ENCODE measurements around the gene HOXB6. TPM values are rescaled to one million over a fixed set of nuclear protein-coding genes. Genes with fewer than 3 reads are reported as not detected.
A peak's percentile ranks its signal among the peaks of the same experiment; 100 is the strongest.

HOXB6 gene
- total and polyA plus RNA-seq, 7 donors = 0.66 to 3.3 (median 1.2) TPM

DNA sequence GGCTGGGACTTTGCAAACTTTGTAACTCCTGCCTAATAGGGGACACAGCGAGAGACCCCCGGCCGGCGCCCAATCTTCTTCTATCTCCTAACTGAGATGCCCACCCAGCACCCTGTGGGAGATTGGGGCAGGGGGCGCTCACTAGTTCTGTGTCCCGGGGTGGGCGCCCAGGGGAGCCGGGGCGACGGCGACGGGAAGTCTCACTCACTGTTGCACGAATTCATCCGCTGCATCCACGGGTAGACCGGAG, 7.3 kb downstream of the HOXB6 start:
- intact Hi-C loops (cut with DNase I) = loop anchor here in 1 of 2 donors (10.0 kb wide), 1 partner anchor 573 kb away; no protein-coding TSS in a partner anchor

DNA sequence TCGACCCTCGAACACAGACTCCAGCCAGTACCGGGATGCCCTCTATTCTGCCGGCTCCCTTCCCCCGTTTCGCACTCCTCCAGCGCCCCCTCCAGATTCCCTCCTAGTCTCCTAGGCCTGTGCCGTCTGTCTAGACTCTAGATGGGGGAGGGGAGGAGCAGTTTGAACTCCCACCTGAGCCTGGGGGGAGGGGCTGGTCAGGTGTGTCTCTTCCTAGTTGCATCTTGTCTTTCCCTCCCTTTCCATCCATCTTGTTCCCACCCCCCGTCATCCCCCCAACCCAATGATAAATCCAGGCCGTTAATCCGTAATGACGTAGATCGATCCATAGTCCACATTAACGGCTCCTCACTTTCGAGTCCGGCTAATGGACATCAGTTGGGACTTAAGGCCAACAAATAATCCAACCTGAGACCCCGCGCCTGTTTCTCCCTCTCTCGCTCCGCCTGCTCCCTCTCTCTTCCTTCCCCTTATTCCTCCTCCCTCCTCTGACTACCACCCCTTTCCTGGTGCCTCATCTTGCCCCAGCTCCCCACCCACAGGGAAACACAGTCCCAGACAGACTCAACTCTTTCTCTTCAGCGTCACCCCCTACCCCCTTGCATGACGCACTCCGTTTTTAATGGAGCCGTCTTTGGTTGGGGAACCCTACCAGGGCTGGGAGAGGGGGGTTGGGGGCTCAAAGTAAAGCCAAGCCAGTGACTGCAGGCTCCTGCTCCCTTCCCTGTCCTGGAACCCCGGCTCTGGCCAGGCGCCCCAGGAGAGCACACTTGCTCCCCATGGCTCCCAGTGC, 7.9 kb downstream of the HOXB6 start:
- Histone ChIP-seq H3K4me1 (peaks cover 10% of the 10 kb centered on the region), H3K4me3 (peak overlapping the region; percentile 73), H3K27ac (peak overlapping the region; percentile 68), H3K27me3 (ENCODE audit: insufficient read depth in 3 of 3, low read length in 2 of 3) (peaks cover 0 to 90% (median 46%) of the 10 kb centered on the region in 3 donors), H3K9me3 (no peaks in the 10 kb centered on the region), H3K36me3 (ENCODE audit: insufficient read depth in 1 of 2, low read depth in 1 of 2) (no peaks in the 10 kb centered on the region)
- DNase-seq (no peak), ATAC-seq (no peak)
- TF ChIP-seq, protein P1, sequence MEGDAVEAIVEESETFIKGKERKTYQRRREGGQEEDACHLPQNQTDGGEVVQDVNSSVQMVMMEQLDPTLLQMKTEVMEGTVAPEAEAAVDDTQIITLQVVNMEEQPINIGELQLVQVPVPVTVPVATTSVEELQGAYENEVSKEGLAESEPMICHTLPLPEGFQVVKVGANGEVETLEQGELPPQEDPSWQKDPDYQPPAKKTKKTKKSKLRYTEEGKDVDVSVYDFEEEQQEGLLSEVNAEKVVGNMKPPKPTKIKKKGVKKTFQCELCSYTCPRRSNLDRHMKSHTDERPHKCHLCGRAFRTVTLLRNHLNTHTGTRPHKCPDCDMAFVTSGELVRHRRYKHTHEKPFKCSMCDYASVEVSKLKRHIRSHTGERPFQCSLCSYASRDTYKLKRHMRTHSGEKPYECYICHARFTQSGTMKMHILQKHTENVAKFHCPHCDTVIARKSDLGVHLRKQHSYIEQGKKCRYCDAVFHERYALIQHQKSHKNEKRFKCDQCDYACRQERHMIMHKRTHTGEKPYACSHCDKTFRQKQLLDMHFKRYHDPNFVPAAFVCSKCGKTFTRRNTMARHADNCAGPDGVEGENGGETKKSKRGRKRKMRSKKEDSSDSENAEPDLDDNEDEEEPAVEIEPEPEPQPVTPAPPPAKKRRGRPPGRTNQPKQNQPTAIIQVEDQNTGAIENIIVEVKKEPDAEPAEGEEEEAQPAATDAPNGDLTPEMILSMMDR (IDR thresholded peaks at IDR 0.05) = no peak
- intact Hi-C loops (cut with DNase I) = loop anchor here in 1 of 2 donors (10.0 kb wide), 1 partner anchor 572 kb away; no protein-coding TSS in a partner anchor
- 20 to 34% (median 22%) methylated on average over 24 to 26 of the region's 26 CpGs for WGBS, 3 donors

More for the DNA sequence above, 7.3 kb downstream of the HOXB6 start:
- H3K36me3 ChIP-seq (ENCODE audit: insufficient read depth in 1 of 2, low read depth in 1 of 2) = no peaks in the 10 kb centered on the region
- H3K4me3 ChIP-seq = peak overlapping the region; percentile 73
- ATAC-seq (no peak), DNase-seq (no peak)
- TF ChIP-seq, protein P1 (IDR thresholded peaks at IDR 0.05) = no peak
- H3K27ac ChIP-seq = peak overlapping the region; percentile 68
- WGBS, 3 donors = 3 to 4% (median 4%) methylated on average over 10 to 16 of the region's 16 CpGs
- no peaks in the 10 kb centered on the region for H3K9me3 ChIP-seq
- peaks cover 10% of the 10 kb centered on the region for H3K4me1 ChIP-seq
- H3K27me3 ChIP-seq (ENCODE audit: insufficient read depth in 3 of 3, low read length in 2 of 3) = peaks cover 0 to 90% (median 47%) of the 10 kb centered on the region in 3 donors

DNA sequence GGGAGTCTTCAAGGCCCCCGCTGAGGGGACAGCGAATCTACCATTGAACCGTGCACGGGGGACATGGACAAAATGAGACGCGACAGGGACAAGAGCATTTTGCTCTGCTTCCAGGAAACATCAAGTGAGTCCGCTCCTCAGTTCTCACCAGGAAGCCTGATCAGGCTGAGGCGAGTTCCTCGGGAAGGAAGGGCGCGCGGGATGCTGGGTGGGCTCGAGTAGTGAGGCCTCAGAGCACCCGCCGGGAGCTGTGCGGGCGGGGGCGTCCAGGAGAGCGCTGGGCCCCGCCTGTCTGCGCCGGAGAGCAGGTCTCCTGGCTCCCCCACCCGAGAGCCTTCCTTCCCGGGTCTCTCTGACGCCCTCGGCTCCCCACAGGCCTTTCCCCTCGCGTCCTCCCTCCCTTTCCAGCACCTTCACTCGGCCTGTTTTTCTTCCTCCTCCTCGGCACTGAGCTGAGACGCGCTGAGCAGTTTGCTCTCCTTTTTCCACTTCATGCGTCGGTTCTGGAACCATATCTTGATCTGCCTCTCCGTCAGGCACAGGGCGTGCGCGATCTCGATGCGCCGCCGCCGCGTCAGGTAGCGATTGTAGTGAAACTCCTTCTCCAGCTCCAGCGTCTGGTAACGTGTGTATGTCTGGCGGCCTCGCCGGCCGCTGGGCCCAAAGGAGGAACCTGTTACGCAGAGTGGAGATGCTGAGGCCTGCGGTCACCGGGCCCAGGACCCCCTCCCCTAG, 8.6 kb downstream of the HOXB6 start:
- H3K36me3 ChIP-seq (ENCODE audit: insufficient read depth in 1 of 2, low read depth in 1 of 2) = no peaks in the 10 kb centered on the region
- DNase-seq (no peak), ATAC-seq (no peak)
- peak overlapping the region; percentile 73 for H3K4me3 ChIP-seq
- no peaks in the 10 kb centered on the region for H3K9me3 ChIP-seq
- peaks cover 10% of the 10 kb centered on the region for H3K4me1 ChIP-seq
- H3K27ac ChIP-seq = no peak overlapping the region
- peaks cover 0 to 90% (median 41%) of the 10 kb centered on the region in 3 donors for H3K27me3 ChIP-seq (ENCODE audit: insufficient read depth in 3 of 3, low read length in 2 of 3)
- TF ChIP-seq, protein P1 (IDR thresholded peaks at IDR 0.05) = no peak
- intact Hi-C loops (cut with DNase I) = loop anchor here in 1 of 2 donors (10.0 kb wide), 1 partner anchor 571 kb away; no protein-coding TSS in a partner anchor
- WGBS, 3 donors = 25 to 36% (median 31%) methylated on average over 51 to 54 of the region's 54 CpGs

DNA sequence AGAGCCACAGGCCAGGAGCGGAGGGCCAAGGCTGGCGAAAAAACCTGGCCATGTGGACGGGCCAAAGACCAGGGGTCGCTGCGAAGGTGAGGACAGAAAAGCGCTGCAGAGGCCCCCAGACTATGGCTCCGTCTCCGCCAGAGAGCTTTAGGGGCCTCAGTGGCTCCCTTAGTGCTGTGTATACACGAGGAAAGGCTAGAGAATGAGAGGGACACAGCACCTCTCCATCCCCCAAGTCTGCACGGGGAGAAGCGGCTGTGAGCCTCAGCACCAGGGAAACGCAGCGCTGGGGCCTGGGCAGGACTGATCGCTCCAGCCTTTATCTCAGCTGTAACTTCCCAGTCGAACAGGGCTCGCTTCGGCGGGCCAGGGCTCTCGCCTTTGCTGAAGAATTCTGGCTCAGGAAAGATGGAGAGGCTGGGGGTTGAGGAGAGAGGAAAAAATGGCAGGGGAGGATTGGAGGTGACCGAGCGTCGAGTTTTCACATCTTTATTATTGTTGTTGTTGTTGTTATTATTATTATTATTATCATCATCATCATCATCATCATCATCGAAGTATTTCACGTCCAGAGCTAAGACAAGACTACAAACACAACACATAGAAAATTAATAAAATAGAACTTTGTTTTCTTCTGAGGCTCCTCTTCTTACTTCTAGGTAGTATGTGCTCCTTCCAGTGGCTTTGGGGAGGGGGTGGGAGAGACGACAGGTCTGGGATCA, 9.3 kb downstream of the HOXB6 start:
- peaks cover 0 to 93% (median 36%) of the 10 kb centered on the region in 3 donors for H3K27me3 ChIP-seq (ENCODE audit: insufficient read depth in 3 of 3, low read length in 2 of 3)
- no peak overlapping the region for H3K4me3 ChIP-seq
- WGBS, 3 donors = 71 to 79% (median 75%) methylated on average over 25 of the region's 25 CpGs
- no peak overlapping the region for H3K27ac ChIP-seq
- no peak for DNase-seq
- intact Hi-C loops (cut with DNase I) = loop anchor here in 1 of 2 donors (10.0 kb wide), 1 partner anchor 571 kb away; no protein-coding TSS in a partner anchor
- no peak for ATAC-seq
- TF ChIP-seq, protein P1 (IDR thresholded peaks at IDR 0.05) = no peak
- no peaks in the 10 kb centered on the region for H3K9me3 ChIP-seq
- no peaks in the 10 kb centered on the region for H3K36me3 ChIP-seq (ENCODE audit: insufficient read depth in 1 of 2, low read depth in 1 of 2)
- peaks cover 10% of the 10 kb centered on the region for H3K4me1 ChIP-seq

Data from psoas muscle (tissue), 8 donors.